CD14-positive monocyte (primary cell): ENCODE results near the gene ACTL8. TPM values are rescaled to one million over a fixed set of nuclear protein-coding genes. Genes with fewer than 3 reads are reported as not detected.

Experiments used
- DNase-seq, 3 donors: peaks; one replicate each; pipeline ENCODE4 v3.0.0-alpha.2; 2011 to 2022
- H2AFZ ChIP-seq: 2 replicates; pipeline ENCODE4 v1.6.0; 2012; ENCODE audit warnings: mild to moderate bottlenecking, low read depth, low read length, inconsistent platforms; ENCODE audit not compliant: insufficient read depth, poor library complexity, severe bottlenecking
- H3K27ac ChIP-seq, 2 donors: 1 replicate in 1 of 2; 2 replicates in 1 of 2; pipeline ENCODE4 v1.5.1; 2012 to 2013; ENCODE audit warnings: low read length in 2 of 2, control low read depth in 1 of 2, inconsistent platforms in 1 of 2, low read depth in 1 of 2, mild to moderate bottlenecking in 1 of 2
- H3K27me3 ChIP-seq, 2 donors: one replicate each; pipeline versions ENCODE4 v1.6.0 to v1.6.1; 2011 to 2013; ENCODE audit warnings: low read length in 2 of 2; ENCODE audit not compliant: control insufficient read depth in 2 of 2, insufficient read depth in 2 of 2
- H3K36me3 ChIP-seq, 2 donors: replicated peaks in 1 of 2; 1 replicate in 1 of 2; 2 replicates in 1 of 2; pipeline versions ENCODE4 v1.5.1 to v1.6.1; 2012 to 2013; ENCODE audit warnings: low read length in 2 of 2, control low read depth in 1 of 2, inconsistent platforms in 1 of 2, mild to moderate bottlenecking in 1 of 2; ENCODE audit not compliant: insufficient read depth in 2 of 2, control insufficient read depth in 1 of 2
- H3K4me1 ChIP-seq, 2 donors: 1 replicate in 1 of 2; 2 replicates in 1 of 2; pipeline versions ENCODE4 v1.5.1 to v1.6.1; 2012 to 2013; ENCODE audit warnings: low read length in 2 of 2, control low read depth in 1 of 2, inconsistent platforms in 1 of 2, mild to moderate bottlenecking in 1 of 2, moderate library complexity in 1 of 2; ENCODE audit not compliant: insufficient read depth in 2 of 2, control insufficient read depth in 1 of 2
- H3K4me2 ChIP-seq: replicated peaks from 2 replicates; pipeline ENCODE3; 2012; ENCODE audit warnings: low read length, moderate library complexity, mild to moderate bottlenecking; ENCODE audit not compliant: poor library complexity, severe bottlenecking; ENCODE audit errors: extremely low read depth
- H3K4me3 ChIP-seq, 3 experiments: fragments of 200-600 bp in 1 of 3; sonication (generic) in 1 of 3; replicated peaks in 1 of 3; 1 replicate in 2 of 3; 2 replicates in 1 of 3; pipeline ENCODE4 v1.5.1; 2011 to 2013; ENCODE audit warnings: low read length in 3 of 3, mild to moderate bottlenecking in 3 of 3, control low read depth in 2 of 3, low read depth in 2 of 3, inconsistent platforms in 1 of 3, moderate library complexity in 1 of 3
- H3K79me2 ChIP-seq: 2 replicates; pipeline ENCODE4 v1.6.0; 2012; ENCODE audit warnings: mild to moderate bottlenecking, control low read depth, inconsistent platforms, low read length, moderate library complexity; ENCODE audit not compliant: insufficient read depth
- H3K9ac ChIP-seq: 2 replicates; pipeline ENCODE4 v1.6.0; 2017; ENCODE audit warnings: low read length, mild to moderate bottlenecking; ENCODE audit not compliant: insufficient read depth, poor library complexity, severe bottlenecking
- H3K9me3 ChIP-seq, 2 donors: replicated peaks in 1 of 2; 1 replicate in 1 of 2; 2 replicates in 1 of 2; pipeline versions ENCODE4 v1.5.1 to v1.6.1; 2012 to 2013; ENCODE audit warnings: low read length in 2 of 2, control low read depth in 1 of 2; ENCODE audit not compliant: control insufficient read depth in 1 of 2, insufficient read depth in 1 of 2
- H4K20me1 ChIP-seq: 2 replicates; pipeline ENCODE4 v1.6.0; 2012; ENCODE audit warnings: mild to moderate bottlenecking, low read length, control low read depth, moderate library complexity; ENCODE audit not compliant: insufficient read depth
- H3K27ac Mint-ChIP-seq, 7 donors: one replicate each; pipeline ENCODE4 v1.8.0; 2020; ENCODE audit warnings: mild to moderate bottlenecking in 7 of 7, mixed read lengths in 7 of 7, moderate library complexity in 6 of 7, inconsistent platforms in 2 of 7
- H3K27me3 Mint-ChIP-seq, 3 donors: one replicate each; pipeline ENCODE4 v1.8.0; 2021 to 2022; ENCODE audit warnings: low read depth in 3 of 3, mild to moderate bottlenecking in 3 of 3, mixed read lengths in 3 of 3, moderate library complexity in 3 of 3, inconsistent platforms in 1 of 3
- H3K36me3 Mint-ChIP-seq, 2 donors: one replicate each; pipeline ENCODE4 v1.8.0; 2020; ENCODE audit warnings: mixed read lengths in 2 of 2, inconsistent platforms in 1 of 2, mild to moderate bottlenecking in 1 of 2
- H3K4me1 Mint-ChIP-seq: one replicate; pipeline ENCODE4 v1.8.0; 2020; ENCODE audit warnings: mild to moderate bottlenecking, mixed read lengths
- H3K4me3 Mint-ChIP-seq, 2 donors: one replicate each; pipeline ENCODE4 v1.8.0; 2020; ENCODE audit warnings: mild to moderate bottlenecking in 2 of 2, mixed read lengths in 2 of 2, moderate library complexity in 1 of 2
- H3K9me3 Mint-ChIP-seq, 7 donors: one replicate each; pipeline ENCODE4 v1.8.0; 2020 to 2022; ENCODE audit warnings: mixed read lengths in 7 of 7, mild to moderate bottlenecking in 6 of 7, moderate library complexity in 6 of 7, inconsistent platforms in 2 of 7
- CTCF ChIP-seq: fragments of 200-600 bp; IDR thresholded peaks from one replicate; pipeline ENCODE4 v1.8.0; 2022; ENCODE audit warnings: antibody characterized with exemption, mild to moderate bottlenecking
- WGBS: methylation state at CpG from one replicate; pipeline ENCODE4 v1.1.5; 2013; ENCODE audit warnings: missing lambda C conversion rate; ENCODE audit not compliant: insufficient coverage; 5-methylcytosine and 5-hydroxymethylcytosine counted together
- intact Hi-C, 2 donors: fragments of 100-400 bp; cut with micrococcal nuclease; formaldehyde crosslinking; loops; one replicate each; pipeline versions ENCODE4 v1.15.0 to v1.15.1; 2023
- polyA plus RNA-seq, 3 donors: library from polyadenylated mRNA; depleted of rRNA in 1 of 3; unstranded in 2 of 3; stranded (reverse) in 1 of 3; fragments of 300-500 nt in 2 of 3; fragments of >200 nt in 1 of 3; fragmentation: Illumina TruSeq in 2 of 3; gene quantifications; 1 replicate in 2 of 3; 2 replicates in 1 of 3; pipeline ENCODE4 v1.2.3, GENCODE V29; 2012 to 2021

The ACTL8 gene
- polyA plus RNA-seq, 3 donors: not detected

GRCh38 chr1:17713993-17714392, 41.1 kb upstream of the ACTL8 start:
- H3K4me3 Mint-ChIP-seq: no peak overlapping the region
- H3K27me3 Mint-ChIP-seq: peaks cover 8 to 12% (median 9%) of the 10 kb centered on the region in 3 donors
- no peaks in the 10 kb centered on the region for H3K4me1 ChIP-seq
- no peaks in the 10 kb centered on the region for H3K36me3 ChIP-seq
- no peak for TF ChIP-seq CTCF
- H3K27ac Mint-ChIP-seq: no peak overlapping the region
- no peak for DNase-seq
- H3K9ac ChIP-seq: no peak overlapping the region
- H2AFZ ChIP-seq: no peak overlapping the region
- H3K27ac ChIP-seq: no peak overlapping the region
- H3K9me3 ChIP-seq: no peaks in the 10 kb centered on the region
- no peaks in the 10 kb centered on the region for H3K79me2 ChIP-seq
- peaks cover 0 to 5% (median 2%) of the 10 kb centered on the region in 7 donors for H3K9me3 Mint-ChIP-seq
- H3K4me2 ChIP-seq: no peak overlapping the region
- no peaks in the 10 kb centered on the region for H3K36me3 Mint-ChIP-seq
- no peak overlapping the region for H3K4me3 ChIP-seq
- 76% methylated on average over 5 of the region's 5 CpGs for WGBS
- no peaks in the 10 kb centered on the region for H3K4me1 Mint-ChIP-seq
- intact Hi-C loops: no loop called here
- no peaks in the 10 kb centered on the region for H4K20me1 ChIP-seq
- no peaks in the 10 kb centered on the region for H3K27me3 ChIP-seq

- no peak for TF ChIP-seq CTCF
- H2AFZ ChIP-seq: no peak overlapping the region
- DNase-seq: no peak
- H3K4me1 ChIP-seq: no peaks in the 10 kb centered on the region
- H3K27ac ChIP-seq: no peak overlapping the region
- no peaks in the 10 kb centered on the region for H3K27me3 ChIP-seq
- no peak overlapping the region for H3K4me3 ChIP-seq
- peaks cover 11 to 14% (median 13%) of the 10 kb centered on the region in 3 donors for H3K27me3 Mint-ChIP-seq
- 82% methylated on average over 17 of the region's 25 CpGs for WGBS
- H4K20me1 ChIP-seq: no peaks in the 10 kb centered on the region
- H3K4me1 Mint-ChIP-seq: no peaks in the 10 kb centered on the region
- H3K4me3 Mint-ChIP-seq: no peak overlapping the region
- intact Hi-C loops: no loop called here
- H3K36me3 Mint-ChIP-seq: no peaks in the 10 kb centered on the region
- H3K36me3 ChIP-seq: no peaks in the 10 kb centered on the region
- no peaks in the 10 kb centered on the region for H3K79me2 ChIP-seq
- H3K9me3 Mint-ChIP-seq: peaks cover 0 to 4% (median 0%) of the 10 kb centered on the region in 7 donors
- no peaks in the 10 kb centered on the region for H3K9me3 ChIP-seq
- H3K27ac Mint-ChIP-seq: no peak overlapping the region
- H3K4me2 ChIP-seq: no peak overlapping the region
- no peak overlapping the region for H3K9ac ChIP-seq
Measured at GRCh38 chr1:17717594-17718535, 37.3 kb upstream of the ACTL8 start.
